Adrenal gland (tissue), 5 donors: ENCODE results near the gene ZNF84.

Source experiments
- CTCF ChIP-seq, 6 experiments: fragments of 450-650 bp in 4 of 6; fragments of 200-600 bp in 2 of 6; sonication (generic) in 1 of 6; IDR thresholded peaks; 1 replicate in 5 of 6; 2 replicates in 1 of 6; pipeline versions ENCODE4 v1.5.1 to v1.8.0; 2016 to 2021; ENCODE audit warnings: antibody characterized with exemption in 6 of 6, mild to moderate bottlenecking in 2 of 6, moderate library complexity in 1 of 6
- POLR2A ChIP-seq, 2 donors: fragments of 450-650 bp; IDR thresholded peaks; one replicate each; pipeline ENCODE4 v1.6.1; 2017; ENCODE audit warnings: antibody characterized with exemption in 2 of 2, mild to moderate bottlenecking in 2 of 2, moderate library complexity in 1 of 2
- donor health status: DM: no; HTN: no; CAD: no.

- TF ChIP-seq CTCF (IDR thresholded peaks at IDR 0.05) (no peak), POLR2A (IDR thresholded peaks at IDR 0.05) (no peak)
Measured at GRCh38 chr12:133058203-133059113, 21.1 kb downstream of the ZNF84 start.
